Measurements from ENCODE around the gene TSPY4.
"Not testable (repeated sequence)": the region's sequence is repeated elsewhere in the genome, so short reads cannot be mapped to it uniquely, and the experiment has no call there.

TSPY4 gene

GRCh38 chrY:9337164-9337563 is at the start of gene TSPY4:
Gene TSPY4 (plus strand): TSS chrY:9337464. CDS start chrY:9337510, 46 bp downstream.
- DNase-seq = not testable (repeated sequence)

GRCh38 chrY:9320996-9321395 is 16.3 kb upstream of the TSPY4 start:
- no peak for DNase-seq

- not testable (repeated sequence) for DNase-seq
Measured at GRCh38 chrY:9357497-9357896, 20.2 kb downstream of the TSPY4 start, which contains the start of gene TSPY8. Gene TSPY8 (plus strand): TSS chrY:9357797. CDS start chrY:9357843, 46 bp downstream.
